Dedifferentiated amniotic fluid mesenchymal stem cell (primary cell): ENCODE measurements around the gene ZNF865.

ENCODE experiments used
- DNase-seq: peaks from one replicate; pipeline ENCODE4 v3.0.0-alpha.2; 2016; ENCODE audit errors: extremely low spot score

Gene ZNF865

GRCh38 chr19:55586976-55587668 lies 18.3 kb upstream of the ZNF865 start:
- DNase-seq, result peak; percentile 81

GRCh38 chr19:55588738-55589137 lies 16.7 kb upstream of the ZNF865 start:
- no peak for DNase-seq

GRCh38 chr19:55590109-55590508 lies 15.3 kb upstream of the ZNF865 start:
- DNase-seq, result no peak

- DNase-seq, result no peak
Observed at GRCh38 chr19:55590617-55591016, 14.8 kb upstream of the ZNF865 start.

GRCh38 chr19:55591555-55591954 lies 13.9 kb upstream of the ZNF865 start:
- no peak for DNase-seq

GRCh38 chr19:55592391-55593090 lies 12.9 kb upstream of the ZNF865 start:
- no peak for DNase-seq

GRCh38 chr19:55593096-55593772 lies 12.2 kb upstream of the ZNF865 start:
- DNase-seq, result no peak

GRCh38 chr19:55594996-55595545 lies 10.4 kb upstream of the ZNF865 start:
- DNase-seq, result no peak

GRCh38 chr19:55596304-55596703 lies 9.1 kb upstream of the ZNF865 start:
- DNase-seq, result no peak

- no peak for DNase-seq
Observed at GRCh38 chr19:55597501-55597921, 7.9 kb upstream of the ZNF865 start.

- no peak for DNase-seq
Observed at GRCh38 chr19:55598034-55598433, 7.4 kb upstream of the ZNF865 start.

GRCh38 chr19:55598719-55599467 lies 6.6 kb upstream of the ZNF865 start:
- peak; percentile 91 for DNase-seq

GRCh38 chr19:55599468-55599841 lies 6.0 kb upstream of the ZNF865 start, which contains the start of gene FIZ1:
FIZ1 (minus strand) TSS chr19:55599517; CDS start chr19:55597865, 1,652 bp downstream.
- DNase-seq, result peak; percentile 98

- DNase-seq, result peak; percentile 73
Observed at GRCh38 chr19:55599842-55600661, 5.4 kb upstream of the ZNF865 start, which contains the start of gene ZNF524. ZNF524 (plus strand) TSS chr19:55600288; CDS start chr19:55602113, 1,825 bp downstream.

GRCh38 chr19:55600662-55601028 lies 4.8 kb upstream of the ZNF865 start:
- no peak for DNase-seq

- no peak for DNase-seq
Observed at GRCh38 chr19:55601084-55601483, 4.4 kb upstream of the ZNF865 start.

- no peak for DNase-seq
Observed at GRCh38 chr19:55602104-55603001, 3.1 kb upstream of the ZNF865 start.

GRCh38 chr19:55603115-55603514 lies 2.3 kb upstream of the ZNF865 start:
- no peak for DNase-seq

GRCh38 chr19:55603581-55604292 lies 1.7 kb upstream of the ZNF865 start:
- no peak for DNase-seq
